Stimulated activated CD4-positive, alpha-beta T cell treated with anti-CD3 and anti-CD28 coated beads, Interleukin-15, amount 100 ng/mL, for 24 hours (primary cell): ENCODE results near the gene CPAMD8.

ENCODE experiments used
- DNase-seq: peaks from one replicate; pipeline ENCODE4 v3.0.0-alpha.2; 2020

CPAMD8 gene

GRCh38 chr19:16915734-16916133, 110.9 kb downstream of the CPAMD8 start:
- no peak for DNase-seq

- no peak for DNase-seq
Measured at GRCh38 chr19:16915135-16915534, 111.5 kb downstream of the CPAMD8 start.

GRCh38 chr19:16914421-16914820, 112.2 kb downstream of the CPAMD8 start:
- DNase-seq: no peak

GRCh38 chr19:16912780-16913179, 113.8 kb downstream of the CPAMD8 start:
- DNase-seq: no peak

- no peak for DNase-seq
Measured at GRCh38 chr19:16911046-16911445, 115.6 kb downstream of the CPAMD8 start.

GRCh38 chr19:16908759-16909158, 117.9 kb downstream of the CPAMD8 start:
- no peak for DNase-seq

GRCh38 chr19:16904599-16904998, 122.0 kb downstream of the CPAMD8 start:
- no peak for DNase-seq

GRCh38 chr19:16903347-16903746, 123.3 kb downstream of the CPAMD8 start:
- no peak for DNase-seq

- DNase-seq: no peak
Measured at GRCh38 chr19:16902545-16902944, 124.1 kb downstream of the CPAMD8 start.

GRCh38 chr19:16901491-16902175, 125.0 kb downstream of the CPAMD8 start:
- no peak for DNase-seq

- peak; percentile 53 for DNase-seq
Measured at GRCh38 chr19:16899566-16900075, 127.0 kb downstream of the CPAMD8 start.

- no peak for DNase-seq
Measured at GRCh38 chr19:16898361-16899015, 128.1 kb downstream of the CPAMD8 start.

GRCh38 chr19:16897856-16898161, 128.8 kb downstream of the CPAMD8 start:
- peak; percentile 26 for DNase-seq

GRCh38 chr19:16897029-16897855, 129.4 kb downstream of the CPAMD8 start:
- peak; percentile 77 for DNase-seq

GRCh38 chr19:16896146-16897028, 130.2 kb downstream of the CPAMD8 start:
- no peak for DNase-seq

- no peak for DNase-seq
Measured at GRCh38 chr19:16895467-16896145, 131.0 kb downstream of the CPAMD8 start.

GRCh38 chr19:16894080-16894479, 132.5 kb downstream of the CPAMD8 start:
- DNase-seq: no peak

GRCh38 chr19:16893686-16893989, 133.0 kb downstream of the CPAMD8 start:
- no peak for DNase-seq

GRCh38 chr19:16892868-16893685, 133.5 kb downstream of the CPAMD8 start:
- no peak for DNase-seq

- DNase-seq: no peak
Measured at GRCh38 chr19:16892436-16892835, 134.2 kb downstream of the CPAMD8 start.

GRCh38 chr19:16891696-16892382, 134.8 kb downstream of the CPAMD8 start:
- no peak for DNase-seq
